HepG2 (cell line): ENCODE results near the gene SLC35B1. TPM values are rescaled to one million over a fixed set of nuclear protein-coding genes. Genes with fewer than 3 reads are reported as not detected.
A peak's percentile ranks its signal among the peaks of the same experiment; 100 is the strongest.

Experiments used
- ATAC-seq: fragments of 200-7000 bp; cut with Tn5 transposase; 3 replicates; pipeline ENCODE4 v1.9.1; 2020; ENCODE audit warnings: mild to moderate bottlenecking, moderate library complexity
- BruUV-seq: library from RNA; stranded (reverse); fragments of 400-500 nt; replicated peaks from 2 replicates; lab custom pipeline; 2021; lab: Mats Ljungman, UMichigan
- CTCF ChIA-PET: fragments of 300-600 bp; formaldehyde crosslinking; extraction: SDS; loops from one replicate; lab custom pipeline; 2021; ENCODE audit warnings: low total read pairs, inconsistent platforms, low intra/inter-chr PET ratio; lab: Yijun Ruan, JAX
- POLR2A ChIA-PET: fragments of 350-600 bp; sonication (Branson Sonifier 250); formaldehyde crosslinking; loops from one replicate; lab custom pipeline; 2020; ENCODE audit warnings: antibody characterized with exemption, inconsistent platforms; lab: Yijun Ruan, JAX
- DNase-seq: peaks from one replicate; pipeline ENCODE4 v3.0.0-alpha.2; 2015; ENCODE audit warnings: low spot score
- FAIRE-seq: peaks from 3 replicates; lab custom pipeline; 2011; peaks lifted over from hg19 to GRCh38; lab: Jason Lieb, UNC
- H2AFZ ChIP-seq: one replicate; pipeline ENCODE4 v1.6.1; 2011; ENCODE audit warnings: low read length, inconsistent platforms
- H3K27ac ChIP-seq: fragments of 300-600 bp; 3 replicates; pipeline ENCODE4 v1.8.0; 2011; ENCODE audit warnings: mixed run types, mild to moderate bottlenecking, mixed read lengths, low read length, inconsistent platforms; ENCODE audit not compliant: insufficient read depth; ENCODE audit errors: extremely low read length
- H3K27me3 ChIP-seq, 2 experiments: fragments of 200-600 bp in 1 of 2; 2 replicates in 1 of 2; 3 replicates in 1 of 2; pipeline versions ENCODE4 v1.6.0 to v1.8.0; 2011; ENCODE audit warnings: low read length in 2 of 2, mild to moderate bottlenecking in 2 of 2, moderate library complexity in 2 of 2, inconsistent platforms in 1 of 2; ENCODE audit not compliant: insufficient read depth in 2 of 2, control insufficient read depth in 1 of 2
- H3K36me3 ChIP-seq, 2 experiments: fragments of 200-600 bp in 1 of 2; replicated peaks in 1 of 2; 2 replicates in 1 of 2; 3 replicates in 1 of 2; pipeline versions ENCODE4 v1.5.1 to v1.8.0; 2011; ENCODE audit warnings: low read length in 2 of 2, inconsistent platforms in 1 of 2; ENCODE audit not compliant: insufficient read depth in 2 of 2, control insufficient read depth in 1 of 2
- H3K4me1 ChIP-seq: 2 replicates; pipeline ENCODE4 v1.5.1; 2012; ENCODE audit warnings: low read length, inconsistent platforms; ENCODE audit not compliant: insufficient read depth
- H3K4me2 ChIP-seq: 2 replicates; pipeline ENCODE4 v1.6.0; 2011; ENCODE audit warnings: low read depth, low read length, inconsistent platforms
- H3K4me3 ChIP-seq, 3 experiments: fragments of 200-600 bp in 1 of 3; sonication (generic), shearing (Covaris generic) in 1 of 3; replicated peaks in 1 of 3; 2 replicates each; pipeline ENCODE4 v1.5.1; 2011 to 2016; ENCODE audit warnings: low read length in 3 of 3, inconsistent platforms in 2 of 3, low read depth in 2 of 3, mild to moderate bottlenecking in 2 of 3, control low read depth in 1 of 3, mixed read lengths in 1 of 3; ENCODE audit not compliant: insufficient read depth in 1 of 3
- H3K79me2 ChIP-seq: one replicate; pipeline ENCODE4 v1.6.1; 2011; ENCODE audit warnings: low read length, inconsistent platforms; ENCODE audit not compliant: insufficient read depth
- H3K9ac ChIP-seq: 2 replicates; pipeline ENCODE4 v1.6.0; 2011; ENCODE audit warnings: mild to moderate bottlenecking, low read depth, low read length, inconsistent platforms; ENCODE audit not compliant: insufficient read depth
- H3K9me3 ChIP-seq: 2 replicates; pipeline ENCODE4 v1.5.1; 2012; ENCODE audit warnings: mild to moderate bottlenecking, low read length
- H4K20me1 ChIP-seq: 2 replicates; pipeline ENCODE4 v1.6.0; 2011; ENCODE audit warnings: inconsistent platforms, mild to moderate bottlenecking, low read length, moderate library complexity; ENCODE audit not compliant: insufficient read depth
- EHMT2 ChIP-seq: fragments of 200-600 bp; sonication (generic); IDR thresholded peaks from 2 replicates; pipeline ENCODE4 v1.7.0; 2017; ENCODE audit warnings: antibody characterized with exemption, low read depth, low read length, borderline replicate concordance
- GABPB1 ChIP-seq: IDR thresholded peaks from 2 replicates; pipeline ENCODE4 v1.6.1; 2016; ENCODE audit warnings: mild to moderate bottlenecking, missing genetic modification reagents, moderate library complexity, missing compliant biosample characterization
- NCOA2 ChIP-seq: sonication (generic); formaldehyde crosslinking; IDR thresholded peaks from 2 replicates; pipeline ENCODE4 v1.8.0; 2022; ENCODE audit warnings: inconsistent platforms
- NFIC ChIP-seq: IDR thresholded peaks from 2 replicates; pipeline ENCODE4 v1.6.1; 2012; ENCODE audit warnings: mild to moderate bottlenecking, low read length, inconsistent platforms
- NR0B2 ChIP-seq: sonication (generic); formaldehyde crosslinking; IDR thresholded peaks from 2 replicates; pipeline ENCODE4 v1.4.0; 2020; ENCODE audit warnings: mild to moderate bottlenecking, missing genetic modification reagents
- PLRG1 ChIP-seq: fragments of 450-650 bp; conservative IDR thresholded peaks from 2 replicates; pipeline ENCODE4 v1.6.1; 2016
- RBM39 ChIP-seq: fragments of 200-400 bp; formaldehyde crosslinking; IDR thresholded peaks from one replicate; pipeline ENCODE4 v1.6.1; 2018; ENCODE audit warnings: antibody characterized with exemption, mild to moderate bottlenecking, low read depth, low read length; ENCODE audit not compliant: poor library complexity, severe bottlenecking
- TMF1 ChIP-seq: sonication (generic); formaldehyde crosslinking; IDR thresholded peaks from 2 replicates; pipeline ENCODE4 v1.8.1; 2022; ENCODE audit warnings: low read depth, missing genetic modification reagents
- ZNF12 ChIP-seq: sonication (generic); formaldehyde crosslinking; IDR thresholded peaks from 2 replicates; pipeline ENCODE4 v1.5.0; 2020; ENCODE audit warnings: missing genetic modification reagents
- ZNF121 ChIP-seq: sonication (generic); formaldehyde crosslinking; IDR thresholded peaks from 2 replicates; pipeline ENCODE4 v1.5.0; 2020; ENCODE audit warnings: mild to moderate bottlenecking, missing genetic modification reagents
- ZNF205 ChIP-seq: IDR thresholded peaks from 2 replicates; pipeline ENCODE4 v1.6.1; 2018; ENCODE audit warnings: missing biosample characterization, missing genetic modification reagents
- ZNF354B ChIP-seq: sonication (generic); formaldehyde crosslinking; IDR thresholded peaks from 2 replicates; pipeline ENCODE4 v1.8.0; 2022; ENCODE audit warnings: mild to moderate bottlenecking, missing genetic modification reagents
- ZNF629 ChIP-seq: sonication (generic); formaldehyde crosslinking; conservative IDR thresholded peaks from 2 replicates; pipeline ENCODE4 v1.5.0; 2020; ENCODE audit warnings: missing genetic modification reagents
- WGBS: methylation state at CpG from one replicate; pipeline ENCODE4 v1.1.6; 2017; ENCODE audit warnings: low lambda C conversion rate; 5-methylcytosine and 5-hydroxymethylcytosine counted together
- in situ Hi-C: cut with HindIII; loops from 2 replicates; pipeline ENCODE4 v1.10.0; 2017; ENCODE audit warnings: low pct_unique_long_range_greater_than_20kb; ENCODE audit not compliant: extremely low pct_ligation_motif_present
- intact Hi-C: fragments of 100-400 bp; cut with micrococcal nuclease; formaldehyde crosslinking; loops from one replicate; pipeline ENCODE4 v1.10.0; 2022; ENCODE audit not compliant: unreplicated experiment
- polyA plus RNA-seq, 8 experiments: library from polyadenylated mRNA; depleted of rRNA in 3 of 8; stranded (reverse) in 7 of 8; unstranded in 1 of 8; fragments of >200 nt; fragmentation: Illumina TruSeq in 4 of 8; extraction: Trizol in 4 of 8; gene quantifications; 2 replicates each; pipeline versions ENCODE4 v1.2.1 to v1.2.3, GENCODE V29; 2011 to 2016; ENCODE audit warnings: low read depth in 4 of 8, missing spikeins in 1 of 8, mixed read lengths in 1 of 8; ENCODE audit not compliant: insufficient read depth in 1 of 8
- total RNA-seq, 5 experiments: library from RNA; depleted of rRNA; stranded (reverse); fragments of >200 nt; fragmentation: Illumina TruSeq; extraction: Trizol; gene quantifications; 2 replicates each; pipeline ENCODE4 v1.2.3, GENCODE V29; 2016; ENCODE audit warnings: low read depth in 1 of 5
- TF ChIP-seq, protein P1 (sequence below): sonication (generic); formaldehyde crosslinking; IDR thresholded peaks from 2 replicates; pipeline ENCODE4 v1.4.0; 2020; ENCODE audit warnings: missing genetic modification reagents

The SLC35B1 gene
- total and polyA plus RNA-seq, 2 of the 13 experiments (the other 11 are each of a cell fraction or from before 2014, with no cell fraction given): 99.6 to 113 TPM

DNA sequence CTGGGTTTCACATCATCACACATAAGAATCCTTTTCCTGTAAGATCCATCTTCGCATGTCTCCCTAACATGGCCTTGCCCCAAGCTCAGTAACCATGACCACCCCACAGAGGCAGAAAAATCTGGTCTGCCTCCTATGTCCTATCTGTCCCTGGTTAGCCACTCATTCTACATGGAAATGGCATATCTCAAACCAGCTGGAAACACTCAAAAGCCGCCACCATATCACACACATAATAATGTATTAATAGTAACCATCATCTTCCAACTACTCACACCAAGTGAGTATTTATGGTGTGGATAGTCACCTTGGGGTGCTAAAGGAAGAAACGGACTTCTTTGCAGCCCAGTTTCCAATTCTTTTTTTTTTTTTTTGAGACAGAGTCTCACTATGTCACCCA, 44.7 kb upstream of the SLC35B1 start (continued):
- TF ChIP-seq TMF1 (CRISPR knock-in tag) (no peak), PLRG1 (no peak)

DNA sequence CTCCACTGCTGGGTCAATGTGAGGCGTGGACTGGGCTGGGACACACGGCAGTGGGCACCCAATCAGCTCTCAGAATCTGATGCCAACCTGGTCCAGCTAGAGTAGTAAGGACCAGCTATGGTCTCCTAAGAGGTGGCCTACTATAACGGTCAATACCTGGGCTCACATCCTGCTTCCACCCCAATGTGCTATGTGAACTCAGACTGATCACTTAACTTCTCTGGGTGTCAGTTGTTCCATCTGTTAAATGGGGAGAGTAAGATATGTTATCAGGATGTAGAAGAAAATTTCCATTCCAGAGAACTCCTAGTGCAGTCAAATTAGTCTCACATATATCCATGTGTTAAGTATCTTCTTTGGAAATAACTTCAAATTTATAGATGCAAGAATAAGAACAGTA, 42.0 kb upstream of the SLC35B1 start:
- DNase-seq: no peak
- Histone ChIP-seq H2AFZ (no peak overlapping the region), H3K9ac (no peak overlapping the region), H3K4me1 (peaks cover 45% of the 10 kb centered on the region), H3K4me2 (no peak overlapping the region), H3K4me3 (no peak overlapping the region), H3K27me3 (no peaks in the 10 kb centered on the region), H3K27ac (no peak overlapping the region), H3K79me2 (no peaks in the 10 kb centered on the region), H3K36me3 (peaks cover 3 to 7% of the 10 kb centered on the region in 2 experiments; a peak in 4 of 5 replicates), H3K9me3 (no peaks in the 10 kb centered on the region), H4K20me1 (no peaks in the 10 kb centered on the region)
- 93% methylated on average over 3 of the region's 3 CpGs for WGBS
- ATAC-seq: no peak
- TF ChIP-seq NR0B2: no peak
- peak; percentile 81 for TF ChIP-seq ZNF629 (CRISPR knock-in tag)
- TF ChIP-seq ZNF12 (CRISPR knock-in tag): no peak
- no peak for TF ChIP-seq EHMT2
- intact Hi-C loops: no loop called here
- BruUV-seq: no TSS peak
- in situ Hi-C loops: no loop called here
- ChIA-PET POLR2A (interaction anchor here (5.8 kb wide), 1 partner anchor 13 kb away, joined by 83 read pairs; the partner anchor contains the start of gene FAM117A), CTCF (no interaction called here)
- FAIRE-seq: no peak

- POLR2A ChIA-PET: interaction anchor here (2.8 to 5.8 kb wide), 2 partner anchors 14 to 39 kb away, joined by 15 to 83 read pairs; partner anchors contain the start of genes FAM117A and KAT7
- 95% methylated on average over 7 of the region's 7 CpGs for WGBS
- no TSS peak for BruUV-seq
- no peak for TF ChIP-seq NFIC
- TF ChIP-seq ZNF205 (CRISPR knock-in tag): no peak
- TF ChIP-seq, protein P1, sequence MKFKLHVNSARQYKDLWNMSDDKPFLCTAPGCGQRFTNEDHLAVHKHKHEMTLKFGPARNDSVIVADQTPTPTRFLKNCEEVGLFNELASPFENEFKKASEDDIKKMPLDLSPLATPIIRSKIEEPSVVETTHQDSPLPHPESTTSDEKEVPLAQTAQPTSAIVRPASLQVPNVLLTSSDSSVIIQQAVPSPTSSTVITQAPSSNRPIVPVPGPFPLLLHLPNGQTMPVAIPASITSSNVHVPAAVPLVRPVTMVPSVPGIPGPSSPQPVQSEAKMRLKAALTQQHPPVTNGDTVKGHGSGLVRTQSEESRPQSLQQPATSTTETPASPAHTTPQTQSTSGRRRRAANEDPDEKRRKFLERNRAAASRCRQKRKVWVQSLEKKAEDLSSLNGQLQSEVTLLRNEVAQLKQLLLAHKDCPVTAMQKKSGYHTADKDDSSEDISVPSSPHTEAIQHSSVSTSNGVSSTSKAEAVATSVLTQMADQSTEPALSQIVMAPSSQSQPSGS (CRISPR knock-in tag): no peak
- no peak for TF ChIP-seq ZNF121 (CRISPR knock-in tag)
- no peak for TF ChIP-seq ZNF354B (CRISPR knock-in tag)
- TF ChIP-seq ZNF12 (CRISPR knock-in tag): no peak
- no peak for TF ChIP-seq GABPB1 (CRISPR knock-in tag)
- TF ChIP-seq NCOA2: no peak
- TF ChIP-seq RBM39: no peak
Observed at GRCh38 chr17:49748791-49749190, 41.0 kb upstream of the SLC35B1 start.

More at GRCh38 chr17:49748791-49749190, 41.0 kb upstream of the SLC35B1 start:
- no peak for FAIRE-seq
- Histone ChIP-seq H3K36me3 (peaks cover 3 to 7% of the 10 kb centered on the region in 2 experiments; a peak in 4 of 5 replicates), H2AFZ (no peak overlapping the region), H3K79me2 (no peaks in the 10 kb centered on the region), H3K9ac (no peak overlapping the region), H4K20me1 (no peaks in the 10 kb centered on the region), H3K4me1 (peaks cover 46% of the 10 kb centered on the region), H3K4me2 (no peak overlapping the region), H3K27me3 (no peaks in the 10 kb centered on the region), H3K9me3 (no peaks in the 10 kb centered on the region), H3K27ac (peak overlapping the region; percentile 2), H3K4me3 (no peak overlapping the region)
- intact Hi-C loops: no loop called here
- no peak for DNase-seq
- in situ Hi-C loops: no loop called here
- CTCF ChIA-PET: no interaction called here
- ATAC-seq: no peak
